HG03354 (cell line): ENCODE results near the gene CACNB3.
"Not testable (repeated sequence)": the region's sequence is repeated elsewhere in the genome, so short reads cannot be mapped to it uniquely, and the experiment has no call there.

Source experiments
- ATAC-seq: cut with Tn5 transposase; IDR thresholded peaks from one replicate; pipeline ENCODE4 v1.9.1; 2021; ENCODE audit warnings: mild to moderate bottlenecking; ENCODE audit not compliant: unreplicated experiment, poor library complexity, severe bottlenecking

The CACNB3 gene

DNA sequence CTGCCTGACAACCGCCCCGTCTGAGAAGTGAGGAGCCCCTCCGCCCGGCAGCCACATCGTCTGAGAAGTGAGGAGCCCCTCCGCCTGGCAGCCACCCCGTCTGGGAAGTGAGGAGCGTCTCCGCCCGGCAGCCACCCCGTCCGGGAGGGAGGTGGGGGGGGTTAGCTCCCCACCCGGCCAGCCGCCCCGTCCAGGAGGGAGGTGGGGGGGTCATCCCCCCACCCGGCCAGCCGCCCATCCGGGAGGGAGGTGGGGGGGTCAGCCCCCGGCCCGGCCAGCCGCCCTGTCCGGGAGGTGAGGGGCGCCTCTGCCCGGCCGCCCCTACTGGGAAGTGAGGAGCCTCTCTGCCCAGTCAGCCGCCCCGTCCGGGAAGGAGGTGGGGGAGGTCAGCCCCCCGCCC, 23.7 kb downstream of the CACNB3 start:
- ATAC-seq = not testable (repeated sequence)

DNA sequence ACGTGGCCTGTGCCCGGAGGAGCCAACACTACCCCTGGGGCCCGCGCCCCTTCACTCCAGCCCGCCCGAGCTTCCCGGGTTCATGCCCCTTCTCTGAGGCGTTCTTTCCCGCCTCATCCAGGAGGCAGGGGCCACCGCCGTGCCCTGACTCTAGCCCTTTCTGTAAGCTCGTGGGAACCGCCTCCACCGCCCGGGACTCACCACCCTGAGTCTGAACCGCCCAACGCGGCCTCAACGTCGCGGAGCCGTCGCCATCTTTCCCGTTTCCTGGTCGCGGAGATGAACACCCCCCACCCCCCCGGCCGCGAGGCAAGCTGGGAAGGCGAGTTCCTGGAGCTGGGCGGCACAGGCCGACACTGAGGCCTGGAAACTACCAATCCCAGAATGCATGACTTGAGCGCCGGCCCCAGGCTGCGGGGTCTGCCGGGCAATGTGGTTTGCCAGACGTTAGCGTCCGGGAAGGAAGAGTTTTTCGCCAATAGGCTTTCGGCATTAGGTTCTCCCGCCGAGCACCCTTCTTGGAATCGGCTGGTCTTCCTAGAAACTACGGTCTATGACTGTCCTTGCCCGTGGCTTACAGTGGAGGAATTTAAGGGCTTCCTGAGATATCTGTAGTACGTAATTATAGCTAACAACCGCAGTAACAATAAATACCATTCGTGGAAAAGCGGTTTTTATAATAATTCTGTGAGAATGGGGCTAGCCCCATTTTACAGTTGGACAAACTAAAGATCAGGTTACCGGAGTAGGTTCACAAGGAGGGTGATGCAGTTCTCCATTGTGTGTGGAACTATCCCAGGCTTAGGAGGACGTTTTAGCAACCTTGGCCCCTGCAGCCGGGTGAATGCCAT, 33.8 kb downstream of the CACNB3 start, which contains the start of gene DDX23:
DDX23 (minus strand) TSS at position 281 of the 851 bp plus-strand sequence. CDS start 6,381 bp downstream, outside the sequence.
- peak; percentile 94 for ATAC-seq

DNA sequence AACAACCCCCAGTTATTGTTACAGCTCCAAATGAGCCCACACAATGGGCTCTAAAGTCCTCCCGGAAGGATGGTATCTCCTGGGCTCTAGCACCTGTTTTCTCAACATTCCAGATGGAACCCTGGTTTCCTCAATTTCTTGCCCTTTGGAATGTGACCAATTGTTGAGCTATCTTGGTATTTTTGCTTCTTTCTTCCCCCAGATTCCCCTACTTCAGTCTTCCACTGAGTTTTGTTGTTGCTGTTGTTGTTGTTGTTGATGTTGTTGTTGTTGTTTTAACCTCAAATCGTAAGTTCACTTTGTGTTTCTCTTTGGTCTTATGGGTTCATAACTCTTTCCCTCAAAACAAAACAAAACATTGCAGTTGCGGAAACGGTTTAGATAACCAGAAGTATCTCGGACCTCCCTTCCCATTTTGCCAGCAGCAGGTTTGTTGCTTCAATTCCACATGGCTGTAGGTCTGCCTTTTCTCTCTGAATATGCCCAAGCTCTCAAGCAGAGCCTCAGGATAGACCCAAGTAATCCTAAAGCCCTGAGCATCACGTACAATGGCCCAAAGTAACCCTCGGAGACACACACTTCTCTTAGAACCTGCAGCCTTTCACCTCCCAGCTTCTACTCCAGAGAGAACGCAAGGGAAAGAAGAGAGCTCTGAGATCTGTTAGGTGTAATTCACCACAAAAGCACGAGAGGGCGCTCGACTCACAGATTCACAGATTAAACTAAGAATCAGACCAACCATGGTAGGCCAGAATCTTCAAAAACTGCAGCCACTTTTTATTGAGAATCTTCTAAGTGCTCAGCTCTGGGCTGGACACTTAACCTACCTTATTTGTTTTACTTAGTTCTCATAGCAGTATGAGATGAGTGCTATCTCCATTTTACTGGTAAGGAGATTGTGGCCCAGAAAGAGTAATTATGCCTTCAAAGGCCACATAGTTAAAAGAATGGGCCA, 34.7 kb downstream of the CACNB3 start:
- peak; percentile 44 for ATAC-seq

DNA sequence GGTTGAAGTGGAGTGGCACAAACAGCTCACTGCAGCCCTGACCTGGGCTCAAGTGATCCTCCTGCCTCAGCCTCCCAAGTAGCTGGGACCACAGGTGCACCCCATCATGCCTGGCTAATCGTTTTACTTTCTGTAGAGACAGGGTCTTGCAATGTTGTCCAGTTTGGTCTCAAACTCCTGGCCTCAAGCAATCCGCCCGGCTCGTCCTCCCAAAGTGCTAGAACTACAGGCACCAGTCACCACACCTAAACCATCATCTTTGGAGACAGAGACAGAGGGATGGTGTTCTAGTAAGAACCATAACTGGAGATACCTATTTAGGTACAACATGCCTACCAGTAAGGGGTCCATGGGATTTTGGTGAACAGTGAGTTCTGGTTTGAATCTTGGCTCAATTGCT, 36.2 kb downstream of the CACNB3 start:
- no peak for ATAC-seq

DNA sequence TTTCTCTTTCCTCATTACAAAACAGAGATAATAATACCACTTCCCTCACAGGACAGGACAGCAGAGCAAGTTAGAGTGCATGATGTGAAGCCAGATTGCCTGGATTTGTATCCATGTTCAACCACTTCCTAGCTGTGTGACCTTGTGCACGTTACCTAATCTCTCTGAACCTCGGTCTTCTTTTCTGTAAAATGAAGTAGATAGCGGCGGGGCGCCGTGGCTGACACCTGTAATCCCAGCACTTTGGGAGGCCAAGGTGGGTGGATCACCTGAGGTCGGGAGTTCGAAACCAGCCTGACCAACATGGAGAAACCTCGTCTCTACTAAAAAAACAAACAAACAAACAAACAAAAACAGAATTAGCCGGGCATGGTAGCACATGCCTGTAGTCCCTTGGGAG, 36.6 kb downstream of the CACNB3 start:
- not testable (repeated sequence) for ATAC-seq

DNA sequence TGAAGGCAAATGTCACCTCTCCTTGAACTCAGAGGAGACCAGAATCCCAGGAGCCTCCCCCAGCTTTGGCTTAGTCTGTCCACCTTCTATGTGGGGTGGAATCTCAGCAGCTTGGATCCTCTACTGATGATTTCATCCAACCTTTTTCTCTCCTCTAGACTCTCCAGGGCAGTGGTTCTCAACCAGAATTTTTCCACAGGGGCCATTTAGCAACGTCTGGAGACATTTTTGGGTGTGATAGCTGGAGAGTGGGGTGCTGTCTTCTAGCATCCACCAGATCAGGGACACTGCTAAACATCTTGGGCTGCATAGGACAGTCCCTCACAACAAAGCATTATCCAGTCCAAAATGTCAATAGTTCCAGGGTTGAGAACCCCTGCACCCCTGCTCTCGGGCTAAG, 38.1 kb downstream of the CACNB3 start:
- no peak for ATAC-seq

DNA sequence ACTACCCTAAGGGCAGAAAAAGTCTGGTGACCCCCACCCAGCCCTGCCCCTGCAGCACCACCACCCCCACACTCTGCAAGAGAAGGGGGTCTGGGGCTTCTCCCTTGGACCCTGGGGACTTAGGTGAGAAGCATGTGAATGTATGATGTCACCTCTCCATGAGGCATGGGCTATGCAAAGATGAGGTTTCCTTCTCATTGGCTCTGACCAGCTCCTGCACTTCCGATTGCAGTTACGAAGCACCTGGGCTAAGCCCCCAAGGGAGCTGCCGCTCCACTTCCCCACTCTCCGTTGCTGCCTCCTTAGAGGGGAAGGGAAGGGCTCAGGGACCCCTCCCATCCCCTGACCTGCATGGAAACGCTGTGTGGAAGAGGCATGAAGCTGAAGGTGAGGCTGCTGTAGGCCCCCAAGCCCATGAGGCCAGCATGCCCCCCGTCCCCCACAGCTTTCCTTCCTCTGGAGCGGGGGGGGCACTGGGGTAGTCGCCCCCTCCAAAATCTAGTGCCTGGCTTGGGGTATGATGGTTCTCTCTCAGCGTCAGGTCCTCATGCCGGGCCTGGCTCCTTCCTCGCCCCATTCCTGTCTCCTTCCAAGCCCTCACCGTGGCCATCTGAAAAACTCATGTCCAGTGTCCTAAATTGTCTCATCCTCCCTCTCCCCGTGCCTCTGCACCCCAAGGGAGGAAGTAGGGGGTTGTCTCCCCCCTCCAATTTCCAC, 39.1 kb downstream of the CACNB3 start:
- no peak for ATAC-seq

DNA sequence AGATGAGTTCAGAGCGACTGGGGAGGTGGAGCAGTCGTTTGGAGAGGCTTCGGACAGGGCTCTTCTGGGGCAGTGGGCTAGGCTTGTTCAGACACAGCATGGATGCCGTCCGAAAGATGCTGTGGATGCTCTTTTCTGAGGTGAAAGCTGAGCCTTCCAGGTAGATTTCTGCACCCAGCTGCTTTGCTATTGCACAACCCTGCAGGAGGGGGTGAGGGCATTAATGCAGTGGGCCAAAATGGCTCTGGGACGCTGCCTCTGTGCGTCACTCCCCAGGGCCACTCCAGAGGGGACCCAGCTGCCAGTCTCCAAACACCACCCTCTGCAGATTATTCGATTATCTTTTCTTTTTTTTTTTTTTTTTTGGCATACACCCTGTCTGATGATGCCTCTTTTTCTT, 39.7 kb downstream of the CACNB3 start:
- no peak for ATAC-seq

DNA sequence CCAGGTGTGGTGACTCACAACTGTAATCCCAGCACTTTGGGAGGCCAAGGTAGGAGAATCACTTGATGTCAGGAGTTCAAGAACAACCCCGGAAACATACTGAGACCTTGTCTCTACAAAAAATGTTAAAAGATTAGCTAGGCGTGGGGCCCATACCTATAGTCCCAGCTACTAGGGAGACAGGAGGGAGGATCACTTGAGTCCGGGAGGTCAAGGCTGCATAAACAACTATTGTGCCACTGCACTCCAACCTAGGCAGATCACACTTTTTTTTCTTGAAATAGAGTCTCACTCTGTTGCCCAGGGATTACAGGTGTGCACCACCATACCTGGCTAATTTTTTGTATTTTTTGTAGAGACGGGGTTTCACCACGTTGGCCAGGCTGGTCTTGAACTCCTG, 41.3 kb downstream of the CACNB3 start:
- no peak for ATAC-seq

DNA sequence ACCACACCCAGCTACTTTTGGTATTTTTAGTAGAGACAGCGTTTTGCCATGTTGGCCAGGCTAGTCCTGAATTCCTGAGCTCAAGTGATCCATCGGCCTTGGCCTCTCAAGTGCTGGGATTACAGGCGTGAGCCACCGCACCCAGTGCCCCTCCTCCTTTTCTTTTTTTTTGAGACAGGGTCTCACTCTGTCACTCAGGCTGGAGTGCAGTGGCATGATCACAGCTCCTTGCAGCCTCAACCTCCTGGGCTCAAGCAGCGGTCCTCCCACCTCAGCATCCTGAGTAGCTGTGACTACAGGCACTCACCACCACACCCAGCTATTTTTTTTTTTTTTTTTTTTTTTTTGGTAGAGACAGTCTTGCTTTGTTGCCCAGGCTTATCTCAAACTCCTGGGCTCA, 41.9 kb downstream of the CACNB3 start:
- not testable (repeated sequence) for ATAC-seq

DNA sequence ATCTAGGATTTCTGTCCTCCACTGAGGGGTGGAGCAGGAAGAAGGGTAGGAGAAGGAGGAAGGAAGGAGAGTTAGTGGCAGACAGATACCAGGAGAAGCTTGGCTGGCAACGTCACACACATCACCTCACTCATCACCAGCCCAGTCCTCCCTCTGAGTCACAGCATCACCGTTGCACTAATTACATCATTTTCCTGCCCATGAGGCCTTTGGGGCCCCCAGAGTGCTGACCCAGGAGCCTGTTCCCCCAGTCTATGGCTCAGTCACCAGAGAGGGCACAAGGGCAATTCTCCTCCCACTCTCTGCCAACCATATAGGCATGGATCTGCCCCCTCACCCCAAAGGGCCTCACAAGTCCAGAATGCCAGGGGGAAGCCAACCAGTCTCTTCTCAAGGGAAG, 42.8 kb downstream of the CACNB3 start:
- ATAC-seq = no peak

DNA sequence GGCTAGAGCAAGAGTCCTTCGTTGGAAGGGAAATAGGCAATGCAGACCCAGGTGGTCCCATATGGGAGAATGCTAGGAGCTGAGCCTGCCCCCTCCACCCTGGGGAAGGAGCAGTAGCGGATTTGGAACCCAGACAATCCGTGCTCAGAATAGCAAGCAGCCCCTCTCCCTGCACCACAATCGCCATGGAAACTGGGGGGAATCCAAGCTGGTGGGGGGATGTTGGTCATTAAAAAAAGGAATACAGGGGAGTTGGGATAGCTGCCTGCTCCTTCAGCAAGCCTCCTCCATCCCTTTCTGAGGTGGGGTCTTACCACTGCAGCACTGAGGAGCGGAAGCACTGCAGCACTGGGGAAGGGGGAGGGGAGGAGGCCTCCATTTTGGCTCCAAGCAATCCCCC, 44.5 kb downstream of the CACNB3 start:
- ATAC-seq = no peak

DNA sequence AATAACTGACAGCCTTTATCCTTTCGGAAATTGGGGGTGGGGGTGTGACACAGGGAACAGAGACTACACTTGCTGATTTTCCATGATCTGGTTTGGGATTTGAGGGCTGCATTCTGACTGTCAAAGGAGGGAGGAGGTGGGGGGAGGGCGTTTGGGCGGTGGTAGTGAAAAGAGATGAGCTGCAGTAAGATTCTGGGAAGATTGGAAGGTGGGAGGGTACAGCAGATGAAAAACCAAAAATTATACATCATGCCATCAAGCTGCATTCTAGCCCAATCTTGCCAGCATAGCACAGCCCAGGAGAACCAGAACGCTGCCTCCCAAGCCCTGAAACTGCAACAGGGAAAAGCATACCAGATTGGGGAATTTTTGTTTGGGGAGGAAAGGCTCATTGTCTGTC, 45.0 kb downstream of the CACNB3 start:
- no peak for ATAC-seq

DNA sequence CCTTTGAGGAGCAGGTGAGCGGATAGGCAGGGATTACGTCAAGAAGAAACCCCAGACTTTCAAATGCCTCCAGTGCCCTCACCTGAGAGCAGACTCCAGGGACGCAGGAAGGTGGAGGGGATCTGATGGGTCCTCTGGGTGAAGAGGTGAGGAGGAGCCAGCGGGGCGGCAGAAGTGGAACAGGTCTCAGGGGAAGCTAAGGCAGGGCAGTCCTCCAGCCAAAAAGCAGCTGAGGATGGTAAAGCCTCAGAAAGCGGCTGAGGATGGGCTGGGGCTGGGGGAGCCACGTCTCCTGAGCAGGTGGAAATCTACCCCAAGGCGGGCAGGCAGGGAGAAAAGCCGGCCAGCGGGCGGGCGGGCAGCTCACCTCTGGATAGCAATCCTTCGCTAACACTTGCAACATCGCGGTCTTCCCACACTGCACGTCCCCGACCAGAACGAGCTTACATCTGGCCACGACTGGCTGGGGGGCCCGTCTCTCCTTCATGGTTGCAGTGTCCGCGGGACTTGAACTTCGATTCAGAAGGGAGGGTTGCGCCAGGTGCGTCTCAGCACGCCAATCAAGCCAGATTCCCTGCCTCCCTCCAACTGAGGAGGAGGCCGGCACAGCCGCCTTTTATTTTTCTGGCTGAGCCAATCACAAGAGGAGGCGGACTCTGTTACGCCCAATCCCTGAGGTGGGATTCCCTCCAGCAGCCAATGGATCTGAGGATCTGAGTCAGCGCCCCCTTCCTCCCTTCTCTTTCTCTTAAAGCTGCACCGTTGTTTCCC, 47.2 kb downstream of the CACNB3 start, which contains the start of gene RND1:
RND1 (minus strand) TSS at position 590 of the 771 bp plus-strand sequence; CDS start at position 487, 103 bp downstream.
- ATAC-seq = peak; percentile 94

DNA sequence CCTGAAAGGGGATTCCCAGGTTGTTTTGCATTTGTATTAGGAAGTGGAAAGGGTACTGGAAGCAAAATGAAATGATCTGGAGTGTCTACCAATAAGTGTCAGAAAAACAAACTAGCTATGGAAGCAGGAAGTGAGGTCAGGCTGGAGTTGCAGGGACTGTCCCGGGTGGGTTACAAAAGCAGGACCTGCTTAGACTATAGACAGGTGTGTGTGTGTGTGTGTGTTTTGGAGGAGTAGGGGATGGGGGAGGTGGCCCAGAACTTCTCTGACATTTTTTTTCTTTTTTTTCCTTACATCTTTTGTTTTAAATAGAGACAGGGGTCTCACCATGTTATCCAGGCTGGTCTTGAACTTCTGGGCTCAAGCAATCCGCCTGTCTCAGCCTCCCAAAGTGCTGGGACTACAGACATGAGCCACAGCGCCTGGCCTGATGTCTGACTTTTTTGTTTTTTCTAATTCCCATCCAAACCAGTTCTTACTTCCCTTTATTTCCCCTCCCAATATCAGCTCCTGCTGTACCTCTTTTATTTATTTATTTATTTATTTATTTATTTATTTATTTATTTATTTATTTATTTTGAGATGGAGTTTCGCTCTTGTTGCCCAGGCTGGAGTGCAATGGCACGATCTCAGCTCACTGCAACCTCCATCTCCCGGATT, 47.9 kb downstream of the CACNB3 start:
- ATAC-seq = peak; percentile 58

DNA sequence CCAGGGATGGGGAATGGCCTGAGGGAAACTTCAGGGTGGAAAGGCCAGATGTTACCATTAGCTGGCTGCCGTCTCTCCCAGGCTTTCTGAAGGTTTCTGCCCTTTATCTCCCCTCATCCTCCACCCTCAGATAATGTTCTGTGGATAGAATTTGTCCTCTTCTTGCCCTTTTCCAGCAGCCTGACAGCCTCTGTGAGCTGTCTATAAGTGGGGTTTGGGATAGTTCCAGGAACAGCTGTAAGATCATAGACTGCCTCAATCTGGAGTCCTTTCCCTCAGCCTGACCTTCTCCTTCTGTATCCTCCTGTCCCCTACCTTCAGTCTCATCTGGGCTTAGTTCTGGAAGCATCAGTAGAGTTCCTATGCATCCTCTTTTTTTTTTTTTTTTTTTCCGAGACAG, 50.2 kb downstream of the CACNB3 start:
- no peak for ATAC-seq

DNA sequence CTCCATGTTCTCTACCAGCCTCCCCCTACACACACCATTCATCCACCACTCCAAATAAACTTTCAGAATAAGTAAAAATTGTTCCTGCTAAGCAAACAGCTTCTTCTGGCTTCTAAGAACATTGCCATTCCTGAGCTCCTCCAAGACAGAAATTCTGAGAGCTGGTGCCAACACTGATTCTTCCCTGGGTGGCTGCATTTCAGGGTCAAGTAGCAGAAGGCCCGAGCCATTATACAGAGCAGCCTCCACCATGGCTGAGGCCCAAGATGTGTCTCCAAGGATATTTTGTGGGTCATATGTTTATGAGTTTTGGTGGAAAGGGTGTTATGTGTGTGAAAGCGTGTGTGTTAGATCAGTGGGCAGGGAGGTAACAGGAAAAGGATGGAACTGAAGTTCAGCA, 50.9 kb downstream of the CACNB3 start:
- no peak for ATAC-seq

DNA sequence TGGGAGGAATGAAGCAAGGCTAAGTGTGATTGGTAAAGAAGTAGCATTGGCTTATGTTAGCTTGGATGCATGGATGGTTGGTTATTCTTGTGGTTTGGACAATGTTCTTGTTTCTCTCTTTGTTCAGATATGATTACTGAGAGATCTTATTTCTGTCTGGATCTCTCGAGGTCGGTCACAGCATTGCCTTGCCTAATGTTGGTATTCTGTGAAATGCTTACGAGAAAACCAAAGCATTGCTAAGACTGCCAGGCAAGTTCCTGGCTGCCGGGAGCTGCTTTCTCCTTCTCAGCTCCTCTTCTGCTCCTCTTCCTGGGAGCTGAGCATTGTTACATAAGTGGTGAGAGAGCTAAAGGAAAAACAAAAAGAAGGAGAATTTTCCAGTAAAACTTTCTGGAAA, 54.8 kb downstream of the CACNB3 start:
- ATAC-seq = no peak

DNA sequence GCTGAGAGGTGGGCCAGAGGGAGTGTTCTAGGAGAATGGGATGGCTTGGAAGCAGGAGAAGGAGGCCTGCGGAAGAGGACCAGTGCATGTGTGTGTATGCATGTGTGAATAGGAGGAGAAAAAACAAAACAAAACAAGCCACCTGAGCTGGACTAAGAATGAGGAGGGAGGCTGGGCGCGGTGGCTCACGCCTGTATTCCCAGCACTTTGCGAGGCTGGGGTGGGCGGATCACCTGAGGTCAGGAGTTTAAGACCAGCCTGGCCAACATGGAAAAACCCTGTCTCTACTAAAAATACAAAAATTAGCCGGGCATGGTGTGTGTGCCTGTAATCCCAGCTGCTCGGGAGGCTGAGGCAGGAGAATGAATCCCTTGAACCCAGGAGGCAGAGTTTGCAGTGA, 55.2 kb downstream of the CACNB3 start:
- not testable (repeated sequence) for ATAC-seq
